HG03060 (cell line): ENCODE results near the gene CYP46A1.

ENCODE experiments used
- ATAC-seq: cut with Tn5 transposase; IDR thresholded peaks from one replicate; pipeline ENCODE4 v1.9.1; 2021; ENCODE audit warnings: low read depth, moderate number of reproducible peaks; ENCODE audit not compliant: unreplicated experiment

CYP46A1 gene

GRCh38 chr14:99737451-99737951 is 53.4 kb downstream of the CYP46A1 start:
- ATAC-seq = no peak

- ATAC-seq = no peak
Measured at GRCh38 chr14:99737956-99738667, 54.0 kb downstream of the CYP46A1 start.

- no peak for ATAC-seq
Measured at GRCh38 chr14:99740411-99740810, 56.3 kb downstream of the CYP46A1 start.

- ATAC-seq = no peak
Measured at GRCh38 chr14:99741227-99741976, 57.3 kb downstream of the CYP46A1 start.

GRCh38 chr14:99742074-99742473 is 58.0 kb downstream of the CYP46A1 start:
- no peak for ATAC-seq

- no peak for ATAC-seq
Measured at GRCh38 chr14:99742509-99743487, 58.7 kb downstream of the CYP46A1 start.

GRCh38 chr14:99744199-99744872 is 60.2 kb downstream of the CYP46A1 start:
- ATAC-seq = no peak

GRCh38 chr14:99744873-99745224 is 60.8 kb downstream of the CYP46A1 start:
- no peak for ATAC-seq

- no peak for ATAC-seq
Measured at GRCh38 chr14:99745307-99745951, 61.3 kb downstream of the CYP46A1 start.

GRCh38 chr14:99747167-99747566 is 63.1 kb downstream of the CYP46A1 start:
- no peak for ATAC-seq

- no peak for ATAC-seq
Measured at GRCh38 chr14:99747582-99748330, 63.7 kb downstream of the CYP46A1 start.

GRCh38 chr14:99748529-99748928 is 64.4 kb downstream of the CYP46A1 start:
- ATAC-seq = no peak

GRCh38 chr14:99749142-99749541 is 65.0 kb downstream of the CYP46A1 start:
- ATAC-seq = no peak

- no peak for ATAC-seq
Measured at GRCh38 chr14:99749763-99750715, 65.9 kb downstream of the CYP46A1 start.

- no peak for ATAC-seq
Measured at GRCh38 chr14:99750746-99751450, 66.8 kb downstream of the CYP46A1 start.

- ATAC-seq = no peak
Measured at GRCh38 chr14:99751539-99752485, 67.7 kb downstream of the CYP46A1 start.
